Measurements from ENCODE around the gene LONRF2.
A peak's percentile ranks its signal among the peaks of the same experiment; 100 is the strongest.

LONRF2 gene

DNA sequence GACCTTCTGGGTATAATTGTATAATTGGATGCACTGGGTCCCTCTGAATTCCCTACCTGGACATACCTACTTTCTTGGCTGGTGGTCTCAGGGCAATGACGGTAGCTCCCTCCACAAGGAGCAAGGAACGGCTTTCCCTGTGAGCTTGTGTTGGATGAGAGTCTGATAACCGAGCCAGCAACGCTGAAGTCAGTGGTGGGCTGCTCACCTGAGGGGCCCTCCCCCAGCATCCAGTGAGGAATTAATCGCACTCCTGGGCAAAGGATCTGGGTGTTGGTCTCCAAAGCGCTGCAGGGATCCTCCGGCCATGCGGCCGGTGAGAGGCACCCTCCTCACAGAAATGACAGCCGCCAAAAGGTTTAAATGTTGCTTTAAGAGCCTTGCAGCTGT, 47.1 kb downstream of the LONRF2 start:
- no peak for DNase-seq

DNA sequence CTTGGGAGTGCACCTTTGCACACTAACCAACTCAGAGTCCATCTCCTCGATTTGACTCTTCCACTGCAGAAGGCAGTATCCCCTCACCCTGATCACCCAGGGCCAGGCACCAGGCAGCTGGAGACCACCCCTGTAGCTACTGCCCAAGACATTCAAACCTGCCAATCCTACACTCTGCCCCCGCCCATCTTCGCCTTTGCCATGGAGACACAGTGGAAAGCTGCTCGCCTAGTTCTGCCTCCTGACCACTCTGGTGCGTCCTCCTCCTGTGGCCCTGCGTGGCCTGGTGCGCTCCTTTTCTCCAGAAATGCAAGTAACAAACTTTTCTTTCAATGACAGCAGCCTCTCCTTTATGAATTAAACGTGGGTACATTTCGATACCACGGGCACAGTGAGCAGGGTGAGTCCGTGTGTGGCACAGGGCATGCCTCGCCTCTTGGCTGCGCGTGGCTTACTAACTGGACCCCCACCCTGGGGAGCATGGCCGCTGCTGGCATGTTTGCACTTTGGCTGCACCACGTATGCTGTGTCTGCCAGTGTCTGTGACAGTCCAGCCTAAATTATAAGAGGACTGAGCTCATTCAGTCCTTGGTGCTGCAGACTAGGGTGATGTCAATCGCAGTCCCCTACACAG, 47.6 kb downstream of the LONRF2 start:
- no peak for DNase-seq

GRCh38 chr2:100274076-100274475, 48.2 kb downstream of the LONRF2 start:
- no peak for DNase-seq

DNA sequence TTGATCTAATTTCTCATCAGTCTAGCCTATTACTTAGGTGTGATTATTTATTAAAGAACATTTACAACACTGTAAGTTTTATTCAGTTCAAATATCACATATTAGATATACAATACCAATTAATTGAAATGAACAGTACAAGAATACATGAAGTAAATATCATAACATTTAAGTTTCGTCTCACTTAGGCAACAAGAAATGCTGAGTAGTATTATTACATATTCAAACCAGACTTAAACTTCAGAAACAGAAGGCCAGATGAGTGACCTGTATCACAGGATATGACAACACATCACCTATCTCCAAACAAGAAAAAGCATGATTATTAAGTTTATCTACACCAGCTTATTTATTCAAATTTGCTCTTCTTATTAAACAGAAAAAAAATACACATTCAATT, 48.9 kb downstream of the LONRF2 start:
- no peak for DNase-seq

DNA sequence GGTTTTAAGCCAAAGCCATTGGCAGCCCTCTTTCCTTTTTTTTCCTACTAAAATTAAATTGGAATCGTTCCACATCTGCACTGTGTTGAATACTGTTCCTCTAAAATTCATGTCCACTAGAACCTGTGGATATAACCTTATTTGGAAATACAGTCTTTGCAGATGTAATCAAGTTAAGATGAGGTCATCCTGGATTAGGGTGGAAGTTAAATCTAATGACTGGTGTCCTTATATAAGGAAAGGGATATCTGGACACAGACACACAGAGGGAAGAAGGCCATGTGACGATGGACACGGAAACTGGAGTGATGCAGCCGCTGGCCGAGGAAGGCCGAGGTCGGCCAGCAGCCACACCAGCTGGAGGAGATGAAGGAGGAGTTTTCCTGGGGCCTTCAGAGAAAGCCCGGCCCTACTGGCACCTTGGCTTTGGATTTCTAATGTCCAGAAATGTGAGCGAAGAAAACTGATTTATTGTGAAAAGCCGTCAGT, 49.4 kb downstream of the LONRF2 start:
- DNase-seq = no peak

- DNase-seq = no peak
Observed at GRCh38 chr2:100271210-100271609, 51.1 kb downstream of the LONRF2 start.

DNA sequence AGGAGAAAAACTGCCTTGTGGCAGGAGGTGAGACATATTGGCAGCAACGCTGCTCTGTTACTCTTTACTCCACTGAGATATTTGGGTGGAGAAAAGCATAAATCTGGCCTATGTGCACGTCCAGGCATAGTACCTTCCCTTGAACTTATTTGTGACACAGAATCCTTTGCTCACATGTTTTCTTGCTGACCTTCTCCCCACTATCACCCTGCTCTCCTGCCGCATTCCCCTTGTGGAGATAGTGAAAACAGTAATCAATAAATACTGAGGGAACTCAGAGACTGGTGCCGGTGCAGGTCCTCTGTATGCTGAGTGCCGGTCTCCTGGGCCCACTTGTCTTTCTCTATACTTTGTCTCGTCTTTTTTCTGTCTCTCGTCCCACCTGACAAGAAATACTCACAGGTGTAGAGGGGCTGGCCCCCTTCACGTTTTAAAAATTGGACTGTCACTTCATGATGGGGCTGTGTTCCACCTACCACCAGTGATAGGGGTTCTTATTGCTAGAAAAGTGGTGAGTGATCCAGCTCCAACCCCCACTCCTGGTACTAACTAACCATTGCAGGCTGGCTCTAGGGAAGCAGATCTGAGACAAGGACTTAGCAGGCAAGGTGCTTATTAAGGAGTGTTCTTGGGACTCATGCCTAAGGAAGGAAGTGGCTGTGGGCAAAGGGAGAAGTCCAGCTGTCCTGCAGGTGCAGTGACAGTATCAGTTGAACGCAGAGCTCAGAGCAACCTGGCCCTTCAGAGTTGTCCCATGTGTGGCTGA, 51.7 kb downstream of the LONRF2 start:
- no peak for DNase-seq

DNA sequence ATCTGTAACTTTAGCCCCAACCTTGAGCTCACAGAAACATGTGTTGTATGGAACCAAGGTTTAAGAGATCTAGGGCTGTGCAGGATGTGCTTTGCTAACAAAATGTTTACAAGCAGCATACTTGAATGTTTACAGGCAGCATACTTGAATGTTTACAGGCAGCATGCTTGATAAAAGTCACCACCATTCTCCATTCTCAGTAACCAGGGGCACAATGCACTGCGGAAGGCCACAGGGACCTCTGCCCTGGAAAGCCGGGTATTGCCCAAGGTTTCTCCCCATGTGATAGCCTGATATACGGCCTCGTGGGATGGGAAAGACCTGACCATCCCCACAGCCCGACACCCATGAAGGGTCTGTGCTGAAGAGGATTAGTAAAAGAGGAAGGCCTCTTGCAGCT, 52.4 kb downstream of the LONRF2 start:
- DNase-seq = no peak

GRCh38 chr2:100268986-100269385, 53.3 kb downstream of the LONRF2 start:
- DNase-seq = no peak

DNA sequence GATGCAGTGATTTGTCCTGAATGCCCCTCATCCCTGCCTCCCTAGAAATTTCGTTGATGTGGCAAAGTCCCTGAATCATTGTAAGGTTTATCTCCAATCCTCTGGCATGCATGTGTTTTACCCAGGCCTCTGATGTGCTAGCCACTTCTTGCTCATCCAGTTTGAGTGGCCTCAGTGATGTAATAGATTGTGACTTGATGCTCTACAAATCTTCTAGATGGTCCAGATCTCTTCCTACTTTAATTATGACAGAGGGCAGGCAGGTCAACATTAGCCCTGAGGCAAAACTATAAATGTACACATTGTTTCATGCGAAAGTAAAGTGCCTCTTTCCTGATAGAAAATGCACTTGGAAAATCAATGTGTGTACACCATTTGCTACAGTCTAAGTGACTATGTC, 54.5 kb downstream of the LONRF2 start:
- no peak for DNase-seq

GRCh38 chr2:100266126-100266525, 56.2 kb downstream of the LONRF2 start:
- no peak for DNase-seq

DNA sequence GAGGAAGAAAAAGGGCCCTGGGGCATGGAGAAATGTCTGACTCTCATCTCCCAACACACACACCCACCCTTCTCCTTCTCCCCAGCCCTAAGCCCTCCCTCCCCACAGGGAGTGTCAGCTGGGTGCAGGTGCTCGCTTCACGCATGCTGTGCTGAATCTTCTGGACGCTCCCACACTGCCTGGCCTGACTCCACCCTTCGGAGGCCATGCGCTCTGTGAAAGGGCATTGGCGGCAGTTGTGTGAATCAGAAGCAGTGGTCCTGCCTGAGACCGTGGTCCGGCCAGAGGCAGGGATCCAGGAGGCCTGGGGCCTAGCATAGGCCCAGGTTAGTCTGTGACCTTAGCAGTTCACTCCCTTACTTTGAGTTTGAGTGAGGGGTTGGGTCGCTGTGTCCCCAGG, 57.1 kb downstream of the LONRF2 start:
- no peak for DNase-seq

DNA sequence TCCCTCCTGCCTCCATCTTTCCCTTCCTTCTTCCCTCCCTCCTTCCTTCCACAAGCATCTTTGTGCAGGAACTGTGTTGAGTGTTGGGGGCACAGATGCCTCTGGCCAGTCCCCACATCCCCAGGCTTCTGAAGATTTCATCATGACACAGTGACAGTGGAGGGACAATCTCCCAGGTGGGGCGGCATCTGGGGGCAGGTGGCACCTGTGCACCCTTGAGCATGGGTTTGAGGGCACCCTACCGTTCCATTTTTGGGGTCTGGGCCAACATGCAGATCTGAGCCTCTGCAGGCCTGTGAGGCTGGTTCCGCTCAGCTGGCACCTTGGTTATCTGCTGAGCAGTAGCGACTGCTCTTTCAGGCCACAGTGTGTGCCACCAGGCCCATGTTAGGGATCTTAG, 57.6 kb downstream of the LONRF2 start:
- DNase-seq = no peak

DNA sequence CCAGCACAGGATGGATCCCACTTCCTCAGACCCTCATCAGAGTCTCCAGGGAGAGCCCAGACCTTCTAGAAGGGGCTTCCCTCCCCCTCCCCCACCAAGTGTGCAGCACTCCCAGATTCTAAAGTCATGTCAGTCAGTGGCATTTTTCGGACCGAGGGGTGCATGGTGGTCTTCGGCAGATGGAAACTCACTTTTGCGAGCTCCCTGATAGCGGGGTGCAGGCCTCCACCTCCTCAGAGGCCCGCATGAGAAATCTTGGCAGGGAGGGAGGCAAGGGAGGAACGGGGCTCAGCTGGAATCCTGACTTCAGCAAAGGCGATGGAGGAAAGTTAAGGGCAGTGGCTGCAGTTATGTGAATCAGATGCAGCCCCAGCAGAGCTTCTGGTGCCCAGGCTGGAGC, 58.2 kb downstream of the LONRF2 start:
- no peak for DNase-seq

DNA sequence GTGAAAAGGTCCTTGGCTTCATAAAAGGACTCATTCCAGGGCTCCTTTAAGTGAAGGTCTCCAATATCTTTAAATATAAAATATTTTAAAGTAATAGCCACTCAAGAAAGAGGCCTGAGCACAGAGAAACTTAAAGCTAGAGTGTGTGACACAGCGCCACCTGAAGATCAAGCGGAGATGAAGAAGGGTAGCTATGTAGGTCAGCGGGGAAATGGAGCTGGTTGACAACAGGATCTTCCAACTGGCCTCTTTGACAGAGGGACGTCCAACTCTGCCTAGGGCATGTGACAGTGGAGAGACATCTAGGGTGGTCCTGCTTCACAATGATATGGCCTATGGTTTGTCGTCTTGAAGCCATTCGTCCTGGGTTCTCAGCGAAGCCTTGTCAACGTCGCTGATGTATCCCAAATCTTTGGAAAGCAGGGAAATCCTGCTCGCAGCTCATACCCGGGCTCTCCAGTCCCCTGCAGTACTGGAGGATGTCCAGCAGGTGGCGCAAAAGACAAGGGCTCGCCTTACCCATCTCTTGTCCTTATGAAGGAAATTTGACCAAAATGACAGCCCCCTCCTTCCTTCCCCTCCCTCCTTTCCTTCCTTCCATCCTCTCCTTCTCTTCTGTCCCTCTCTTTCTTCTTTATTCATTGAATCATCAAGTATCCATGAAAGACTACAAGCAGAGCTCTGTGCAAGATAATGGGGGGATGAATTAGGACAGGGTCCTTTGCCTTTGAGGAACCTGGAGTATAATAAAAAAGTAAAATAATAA, 59.6 kb downstream of the LONRF2 start:
- peak; percentile 70 for DNase-seq

- no peak for DNase-seq
Observed at GRCh38 chr2:100262046-100262445, 60.3 kb downstream of the LONRF2 start.

GRCh38 chr2:100260712-100261620, 61.3 kb downstream of the LONRF2 start:
- DNase-seq = peak; percentile 51

- DNase-seq = no peak
Observed at GRCh38 chr2:100259106-100259505, 63.2 kb downstream of the LONRF2 start.

- no peak for DNase-seq
Observed at GRCh38 chr2:100257939-100258338, 64.4 kb downstream of the LONRF2 start.

GRCh38 chr2:100256849-100257248, 65.5 kb downstream of the LONRF2 start:
- no peak for DNase-seq

- no peak for DNase-seq
Observed at GRCh38 chr2:100256416-100256815, 65.9 kb downstream of the LONRF2 start.

DNA sequence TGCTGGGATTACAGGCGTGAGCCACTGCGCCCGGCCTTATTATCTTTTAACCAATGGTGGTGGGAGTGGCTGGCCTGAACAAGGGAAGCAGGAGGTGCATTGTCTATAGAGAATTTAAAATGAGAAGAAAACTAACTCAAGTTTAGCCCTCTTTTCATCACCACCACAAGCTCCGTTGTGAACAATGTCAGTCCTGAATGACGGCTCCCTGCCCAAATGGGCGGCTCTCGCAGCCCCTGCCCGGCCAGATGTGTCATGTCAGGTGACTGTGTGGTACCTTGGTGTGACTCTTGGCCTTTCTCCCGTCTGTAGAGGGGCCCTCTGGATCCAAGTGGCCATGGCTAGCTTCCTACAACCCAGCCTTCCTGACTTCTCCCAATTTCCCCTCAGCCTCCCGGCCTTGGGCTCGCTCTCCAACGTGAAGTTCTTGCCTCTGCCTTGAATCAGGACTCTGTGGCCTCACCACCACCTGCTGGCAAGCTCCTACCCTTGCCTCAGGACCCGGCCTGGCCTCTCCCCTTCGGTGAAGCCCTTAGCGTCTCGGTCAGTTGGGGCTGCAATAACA, 67.6 kb downstream of the LONRF2 start:
- DNase-seq = no peak
